ENCODE results near the gene GRAMD1A. TPM values are rescaled to one million over a fixed set of nuclear protein-coding genes. Genes with fewer than 3 reads are reported as not detected.

The GRAMD1A gene
- total and polyA plus RNA-seq, 2 of the 8 experiments (the other 6 are each of a cell fraction or from before 2014, with no cell fraction given), result 113 to 154 TPM

- TF ChIP-seq YY1 (IDR thresholded peaks at IDR 0.05; ENCODE audit: low read depth, low read length) (no peak), RBBP5 (IDR thresholded peaks at IDR 0.05; ENCODE audit: borderline replicate concordance, low read depth, low read length) (no peak), BRCA1 (IDR thresholded peaks at IDR 0.05; ENCODE audit: low read depth, low read length) (no peak), BACH1 (IDR thresholded peaks at IDR 0.05; ENCODE audit: low read length) (no peak), SRF (IDR thresholded peaks at IDR 0.05; ENCODE audit: low read depth, low read length) (no peak)
Measured at GRCh38 chr19:34990578-34991192, 9.4 kb upstream of the GRAMD1A start (continued).

All from H1 (cell line).